SK-N-SH (cell line): Measurements from ENCODE around the gene C2orf74. TPM values are rescaled to one million over a fixed set of nuclear protein-coding genes. Genes with fewer than 3 reads are reported as not detected.
A peak's percentile ranks its signal among the peaks of the same experiment; 100 is the strongest.

Experiments
- CTCF ChIA-PET: fragments of 300-600, 350-600 bp; formaldehyde crosslinking; extraction: SDS; loops from one replicate; lab custom pipeline; 2021; lab: Yijun Ruan, JAX
- POLR2A ChIA-PET: fragments of 350-600 bp; sonication (Branson Sonifier 250); formaldehyde crosslinking; extraction: SDS; loops from one replicate; lab custom pipeline; 2020; ENCODE audit warnings: antibody characterized with exemption, inconsistent platforms; lab: Yijun Ruan, JAX
- DNase-seq: peaks from one replicate; pipeline ENCODE4 v3.0.0; 2012
- H2AFZ ChIP-seq: fragments of 200-600 bp; sonication (generic); 2 replicates; pipeline ENCODE4 v1.8.1; 2016; ENCODE audit warnings: antibody characterized with exemption, mild to moderate bottlenecking, low read depth
- H3F3A ChIP-seq: fragments of 200-600 bp; sonication (generic); replicated peaks from 2 replicates; pipeline ENCODE3; 2016; ENCODE audit warnings: antibody characterized with exemption, mild to moderate bottlenecking; ENCODE audit not compliant: insufficient read depth
- H3K27ac ChIP-seq, 2 experiments: fragments of 200-500 bp in 1 of 2; fragments of 200-600 bp in 1 of 2; sonication (Bioruptor generic) in 1 of 2; sonication (generic), shearing (Covaris generic) in 1 of 2; 2 replicates each; pipeline versions ENCODE4 v1.5.1 to v1.6.1; 2014 to 2016; ENCODE audit warnings: low read depth in 2 of 2, inconsistent platforms in 1 of 2, low read length in 1 of 2, mild to moderate bottlenecking in 1 of 2, mixed read lengths in 1 of 2
- H3K27me3 ChIP-seq: fragments of 200-600 bp; sonication (generic), shearing (Covaris generic); 2 replicates; pipeline ENCODE4 v1.6.1; 2016; ENCODE audit warnings: mixed run types; ENCODE audit not compliant: insufficient read depth
- H3K36me3 ChIP-seq, 2 experiments: fragments of 200-500 bp in 1 of 2; fragments of 200-600 bp in 1 of 2; sonication (Bioruptor generic) in 1 of 2; sonication (generic) in 1 of 2; replicated peaks in 1 of 2; 2 replicates each; pipeline versions ENCODE3 to v1.5.1; 2014 to 2016; ENCODE audit warnings: low read length in 1 of 2, mild to moderate bottlenecking in 1 of 2; ENCODE audit not compliant: insufficient read depth in 2 of 2, control insufficient read depth in 1 of 2
- H3K4me1 ChIP-seq, 2 experiments: fragments of 200-500 bp in 1 of 2; fragments of 200-600 bp in 1 of 2; sonication (Bioruptor generic) in 1 of 2; sonication (generic), shearing (Covaris generic) in 1 of 2; 2 replicates each; pipeline versions ENCODE4 v1.5.1 to v1.6.1; 2014 to 2016; ENCODE audit warnings: low read depth in 1 of 2, low read length in 1 of 2, mixed run types in 1 of 2; ENCODE audit not compliant: insufficient read depth in 2 of 2, control insufficient read depth in 1 of 2
- H3K4me2 ChIP-seq: fragments of 200-600 bp; sonication (generic), shearing (Covaris generic); 2 replicates; pipeline ENCODE4 v1.6.1; 2017; ENCODE audit warnings: mixed run types
- H3K4me3 ChIP-seq, 2 experiments: fragments of 200-500 bp in 1 of 2; fragments of 200-600 bp in 1 of 2; sonication (Bioruptor generic) in 1 of 2; sonication (generic), shearing (Covaris generic) in 1 of 2; 2 replicates each; pipeline versions ENCODE4 v1.5.1 to v1.8.1; 2014 to 2016; ENCODE audit warnings: low read depth in 2 of 2, inconsistent platforms in 1 of 2, low read length in 1 of 2, mild to moderate bottlenecking in 1 of 2, mixed read lengths in 1 of 2, moderate library complexity in 1 of 2
- H3K79me2 ChIP-seq: fragments of 200-600 bp; sonication (generic); 2 replicates; pipeline ENCODE4 v1.8.1; 2017; ENCODE audit warnings: mild to moderate bottlenecking; ENCODE audit not compliant: insufficient read depth
- H3K9ac ChIP-seq: fragments of 200-600 bp; sonication (generic); 2 replicates; pipeline ENCODE4 v1.6.1; 2017; ENCODE audit warnings: mixed run types
- H3K9me2 ChIP-seq: fragments of 200-600 bp; sonication (generic); 2 replicates; pipeline ENCODE4 v1.6.1; 2017; ENCODE audit warnings: mixed run types
- H3K9me3 ChIP-seq: fragments of 200-600 bp; sonication (generic); 2 replicates; pipeline ENCODE4 v1.6.1; 2017; ENCODE audit warnings: mixed run types, mild to moderate bottlenecking, moderate library complexity
- H4K20me1 ChIP-seq: fragments of 200-600 bp; sonication (generic); 2 replicates; pipeline ENCODE4 v1.6.1; 2017; ENCODE audit warnings: mild to moderate bottlenecking, mixed run types; ENCODE audit not compliant: insufficient read depth
- CHD2 ChIP-seq: fragments of 150-350 bp; IDR thresholded peaks from 2 replicates; pipeline ENCODE4 v1.6.1; 2018; ENCODE audit warnings: low read length; ENCODE audit not compliant: partially characterized antibody
- CTCF ChIP-seq: fragments of 200-600 bp; sonication (generic); IDR thresholded peaks from 2 replicates; pipeline ENCODE4 v1.6.1; 2017; ENCODE audit warnings: antibody characterized with exemption, mild to moderate bottlenecking, moderate library complexity
- ELF1 ChIP-seq: IDR thresholded peaks from 2 replicates; pipeline ENCODE4 v1.4.0; 2012
- EP300 ChIP-seq, 2 experiments: IDR thresholded peaks; 2 replicates each; pipeline versions ENCODE4 v1.4.0 to v1.6.1; 2012; ENCODE audit warnings: borderline replicate concordance in 1 of 2, low read depth in 1 of 2, low read length in 1 of 2
- EZH2phosphoT487 ChIP-seq: fragments of 200-600 bp; sonication (generic); IDR thresholded peaks from 2 replicates; pipeline ENCODE4 v1.6.1; 2017; ENCODE audit warnings: low read depth, mixed run types, mild to moderate bottlenecking, antibody characterized with exemption, moderate library complexity, borderline replicate concordance
- FOXJ3 ChIP-seq: sonication (generic); formaldehyde crosslinking; IDR thresholded peaks from 2 replicates; pipeline ENCODE4 v1.5.1; 2020; ENCODE audit warnings: mild to moderate bottlenecking, missing genetic modification reagents
- FOXM1 ChIP-seq: IDR thresholded peaks from 2 replicates; pipeline ENCODE4 v1.4.0; 2012; ENCODE audit warnings: low read depth, mild to moderate bottlenecking
- GATA2 ChIP-seq: sonication (generic); formaldehyde crosslinking; IDR thresholded peaks from 2 replicates; pipeline ENCODE4 v1.5.0; 2020; ENCODE audit warnings: mild to moderate bottlenecking, missing genetic modification reagents
- JUND ChIP-seq: IDR thresholded peaks from 2 replicates; pipeline ENCODE4 v1.4.0; 2012
- MAX ChIP-seq: IDR thresholded peaks from 2 replicates; pipeline ENCODE4 v1.4.0; 2012; ENCODE audit warnings: low read depth
- MXI1 ChIP-seq: IDR thresholded peaks from 2 replicates; pipeline ENCODE4 v1.6.1; 2012; ENCODE audit warnings: mild to moderate bottlenecking, low read depth, low read length, improper control_type of control experiment
- NFIC ChIP-seq: IDR thresholded peaks from 2 replicates; pipeline ENCODE4 v1.4.0; 2012; ENCODE audit warnings: borderline replicate concordance
- NRF1 ChIP-seq: IDR thresholded peaks from 2 replicates; pipeline ENCODE4 v1.6.1; 2012; ENCODE audit warnings: low read depth, mild to moderate bottlenecking, low read length
- PBX3 ChIP-seq: IDR thresholded peaks from 2 replicates; pipeline ENCODE4; 2012
- POLR2AphosphoS5 ChIP-seq: IDR thresholded peaks from 2 replicates; pipeline ENCODE4 v1.6.1; 2012; ENCODE audit warnings: low read depth, low read length
- REST ChIP-seq: IDR thresholded peaks from 2 replicates; pipeline ENCODE4 v1.6.1; 2012; ENCODE audit warnings: mild to moderate bottlenecking, low read depth, low read length, moderate library complexity
- RXRA ChIP-seq: IDR thresholded peaks from 2 replicates; pipeline ENCODE4 v1.4.0; 2012; ENCODE audit warnings: low read depth, mild to moderate bottlenecking, borderline replicate concordance
- SIN3A ChIP-seq: IDR thresholded peaks from 2 replicates; pipeline ENCODE4 v1.6.1; 2012; ENCODE audit warnings: low read depth, mild to moderate bottlenecking, low read length, moderate library complexity, borderline replicate concordance
- SMC3 ChIP-seq: IDR thresholded peaks from 2 replicates; pipeline ENCODE4 v1.6.1; 2012; ENCODE audit warnings: low read depth, low read length, improper control_type of control experiment
- TAF1 ChIP-seq: IDR thresholded peaks from 2 replicates; pipeline ENCODE4 v1.6.1; 2012; ENCODE audit warnings: low read depth, mild to moderate bottlenecking, low read length, moderate library complexity, borderline replicate concordance
- TCF12 ChIP-seq: IDR thresholded peaks from 2 replicates; pipeline ENCODE4 v1.4.0; 2012
- TEAD4 ChIP-seq: IDR thresholded peaks from 2 replicates; pipeline ENCODE4 v1.4.0; 2012; ENCODE audit warnings: mild to moderate bottlenecking, borderline replicate concordance; ENCODE audit not compliant: insufficient read depth
- USF1 ChIP-seq: IDR thresholded peaks from 2 replicates; pipeline ENCODE4 v1.4.0; 2012; ENCODE audit warnings: low read depth, borderline replicate concordance
- WGBS: methylation state at CpG from one replicate; pipeline ENCODE4 v1.1.6; 2017; ENCODE audit warnings: low lambda C conversion rate; 5-methylcytosine and 5-hydroxymethylcytosine counted together
- polyA plus RNA-seq, 3 experiments: library from polyadenylated mRNA; depleted of rRNA; stranded (reverse); fragments of >200 nt; gene quantifications; 2 replicates each; pipeline ENCODE4 v1.2.3, GENCODE V29; 2012

Gene C2orf74
- polyA plus RNA-seq, 1 of the 3 experiments (the other 2 are of a cell fraction): 24.1 TPM

GRCh38 chr2:61176755-61177726 lies 15.1 kb downstream of the C2orf74 start:
- Histone ChIP-seq H3K9me2 (no peaks in the 10 kb centered on the region), H3K4me2 (peak overlapping the region; percentile 95), H3K9me3 (no peaks in the 10 kb centered on the region), H2AFZ (peak overlapping the region; percentile 90), H3K27me3 (no peaks in the 10 kb centered on the region), H4K20me1 (no peaks in the 10 kb centered on the region), H3F3A (no peaks in the 10 kb centered on the region), H3K79me2 (peaks cover 39% of the 10 kb centered on the region; the same call in 1 of the 2 replicates), H3K36me3 (peaks cover 9 to 11% of the 10 kb centered on the region in 2 experiments), H3K27ac (peak overlapping the region; percentile 86 to 92), H3K4me3 (peak overlapping the region; percentile 63 to 71), H3K4me1 (peaks cover 41 to 47% of the 10 kb centered on the region in 2 experiments), H3K9ac (peak overlapping the region; percentile 99)
- 0% methylated on average over 20 of the region's 111 CpGs for WGBS
- ChIA-PET POLR2A (interaction anchor here (0.7 to 1.4 kb wide), 4 partner anchors 12 to 710 kb away, joined by 3 to 5 read pairs (median 4); no protein-coding TSS in a partner anchor), CTCF (interaction anchor here (1.3 to 1.8 kb wide), 2 partner anchors 8 to 42 kb away, joined by 3 to 6 read pairs; no protein-coding TSS in a partner anchor)
- peak; percentile 100 for DNase-seq
- TF ChIP-seq CHD2 (peak; percentile 96), SIN3A (peak; percentile 72; the same call in 1 of the 2 replicates), MXI1 (peak; percentile 79), EP300 (IDR thresholded peaks at IDR 0.05; ENCODE audit: borderline replicate concordance in 1 of 2, low read depth in 1 of 2, low read length in 1 of 2) (no peak; a peak in 1 of 4 replicates), GATA2 (no peak), CTCF (no peak), POLR2AphosphoS5 (peak; percentile 89), FOXJ3 (CRISPR knock-in tag) (no peak), USF1 (peak; percentile 48; the same call in 1 of the 2 replicates), TCF12 (no peak), RXRA (no peak), TAF1 (peak; percentile 51), NFIC (peak; percentile 62; the same call in 1 of the 2 replicates), ELF1 (peak; percentile 51), NRF1 (no peak), PBX3 (no peak; the same call in 1 of the 2 replicates), MAX (peak; percentile 80), EZH2phosphoT487 (no peak), TEAD4 (no peak), FOXM1 (no peak), SMC3 (no peak), JUND (no peak), REST (peak; percentile 5; the same call in 1 of the 2 replicates)
